HG02763 (cell line): ENCODE data around the gene PCK2.
A peak's percentile ranks its signal among the peaks of the same experiment; 100 is the strongest.

ENCODE experiments used
- ATAC-seq: cut with Tn5 transposase; IDR thresholded peaks from one replicate; pipeline ENCODE4 v1.9.1; 2021; ENCODE audit warnings: mild to moderate bottlenecking, moderate library complexity; ENCODE audit not compliant: unreplicated experiment

Gene PCK2

GRCh38 chr14:24135834-24136683 lies 41.9 kb downstream of the PCK2 start, which contains the start of gene PSME1:
TSS of gene PSME1 (plus strand) at chr14:24136194. CDS start at chr14:24136263, 69 bp downstream.
- ATAC-seq = peak; percentile 85

DNA sequence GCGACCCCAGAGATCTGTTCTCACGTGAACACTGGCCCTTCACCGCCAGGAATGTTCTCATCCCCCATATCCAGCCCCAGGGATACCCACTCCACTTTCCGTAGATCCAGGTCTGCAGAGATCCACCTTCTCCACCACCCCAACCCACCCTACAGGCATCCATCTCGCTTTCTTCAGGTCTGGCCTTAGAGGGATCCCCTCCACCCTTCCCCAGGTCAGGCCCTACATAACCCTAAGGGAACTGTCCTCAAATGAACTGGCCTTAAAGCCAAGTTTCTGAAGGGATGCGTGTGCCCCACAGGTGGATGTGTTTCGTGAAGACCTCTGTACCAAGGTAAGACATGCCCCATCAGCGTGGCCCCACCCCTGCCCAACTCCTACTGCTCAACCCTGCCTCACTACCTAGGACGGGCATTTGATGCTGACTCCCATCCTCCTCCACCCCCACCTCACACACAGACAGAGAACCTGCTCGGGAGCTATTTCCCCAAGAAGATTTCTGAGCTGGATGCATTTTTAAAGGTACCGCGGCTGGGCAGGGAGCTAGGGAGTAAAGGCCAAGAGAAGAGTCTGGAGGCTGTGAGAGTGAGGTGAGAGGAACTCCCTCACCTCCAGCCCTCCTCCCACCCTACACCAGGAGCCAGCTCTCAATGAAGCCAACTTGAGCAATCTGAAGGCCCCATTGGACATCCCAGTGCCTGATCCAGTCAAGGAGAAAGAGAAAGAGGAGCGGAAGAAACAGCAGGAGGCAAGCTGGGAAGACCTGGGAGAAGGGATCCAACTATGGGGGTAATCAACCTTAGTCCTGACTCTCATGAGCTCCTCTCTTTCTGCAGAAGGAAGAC lies 42.8 kb downstream of the PCK2 start:
- ATAC-seq = no peak

DNA sequence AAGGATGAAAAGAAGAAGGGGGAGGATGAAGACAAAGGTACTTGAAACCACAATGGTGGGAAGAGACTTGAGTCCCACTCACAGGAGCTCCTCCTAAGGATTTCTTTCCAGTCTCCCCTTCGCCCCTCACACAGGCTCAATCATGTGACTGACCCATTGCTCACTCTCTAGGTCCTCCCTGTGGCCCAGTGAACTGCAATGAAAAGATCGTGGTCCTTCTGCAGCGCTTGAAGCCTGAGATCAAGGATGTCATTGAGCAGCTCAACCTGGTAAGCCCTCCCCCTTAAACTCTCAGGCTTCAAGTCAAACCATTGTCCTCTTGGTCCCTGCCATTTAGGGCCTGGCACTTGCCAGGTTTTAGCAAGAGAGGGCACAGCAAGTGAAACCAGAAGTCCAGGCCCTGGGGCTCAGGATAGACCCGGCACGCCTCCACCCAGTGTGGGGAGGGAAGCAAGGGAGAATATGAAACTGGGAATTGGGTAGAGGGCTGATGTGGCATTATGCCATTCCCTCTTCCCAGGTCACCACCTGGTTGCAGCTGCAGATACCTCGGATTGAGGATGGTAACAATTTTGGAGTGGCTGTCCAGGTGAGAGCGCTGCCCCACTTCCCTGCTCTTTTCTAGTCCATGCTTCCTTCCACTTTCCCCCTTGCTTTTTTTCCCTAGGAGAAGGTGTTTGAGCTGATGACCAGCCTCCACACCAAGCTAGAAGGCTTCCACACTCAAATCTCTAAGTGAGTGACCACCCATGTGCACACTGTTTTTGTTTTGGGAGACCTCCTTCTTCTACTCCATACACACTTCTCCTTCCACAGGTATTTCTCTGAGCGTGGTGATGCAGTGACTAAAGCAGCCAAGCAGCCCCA lies 43.7 kb downstream of the PCK2 start:
- ATAC-seq = no peak

GRCh38 chr14:24138396-24139271 lies 44.5 kb downstream of the PCK2 start:
- ATAC-seq = no peak

- no peak for ATAC-seq
Observed at GRCh38 chr14:24139272-24139934, 45.3 kb downstream of the PCK2 start.

- peak; percentile 83 for ATAC-seq
Observed at GRCh38 chr14:24141097-24141880, 47.2 kb downstream of the PCK2 start, which contains the start of gene EMC9. TSS of gene EMC9 (minus strand) at chr14:24141591. CDS start at chr14:24141304, 287 bp downstream.

DNA sequence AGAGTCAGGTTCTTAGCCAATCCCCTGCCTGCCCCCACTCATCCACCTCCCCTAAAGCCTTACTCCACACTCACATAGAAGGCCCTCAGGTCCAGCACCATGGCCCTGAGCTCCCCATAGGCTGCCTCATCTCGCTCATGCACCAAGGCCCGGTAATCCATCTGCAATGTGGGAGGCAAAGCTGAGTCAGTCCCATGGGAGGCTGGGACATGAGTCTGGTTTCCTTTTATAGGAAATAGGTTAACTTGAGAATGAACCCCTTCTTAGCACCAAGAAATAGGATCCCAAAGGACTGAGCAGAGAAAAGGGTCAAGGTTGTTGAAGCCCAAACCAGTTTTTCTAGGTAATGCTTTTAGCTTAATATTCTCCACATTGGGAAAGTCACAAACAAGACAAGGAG lies 49.4 kb downstream of the PCK2 start:
- no peak for ATAC-seq

DNA sequence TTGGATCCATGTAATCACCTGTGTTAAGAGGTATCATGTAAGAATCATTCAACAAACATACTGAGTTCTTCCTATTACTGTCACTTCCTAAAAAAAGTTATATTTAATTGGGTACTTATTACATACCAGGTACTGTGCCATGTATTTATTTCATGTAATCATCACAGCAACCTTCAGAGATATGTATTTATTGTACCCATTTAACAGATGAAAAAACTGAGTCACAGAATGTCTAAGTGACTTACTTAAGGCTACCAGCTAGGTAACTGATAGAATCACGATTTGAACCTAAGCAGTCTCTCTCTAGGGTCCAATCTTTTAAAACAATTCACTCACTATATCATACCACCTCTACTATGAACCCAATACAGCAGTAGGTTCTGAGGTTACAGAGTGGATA lies 50.3 kb downstream of the PCK2 start:
- ATAC-seq = no peak

DNA sequence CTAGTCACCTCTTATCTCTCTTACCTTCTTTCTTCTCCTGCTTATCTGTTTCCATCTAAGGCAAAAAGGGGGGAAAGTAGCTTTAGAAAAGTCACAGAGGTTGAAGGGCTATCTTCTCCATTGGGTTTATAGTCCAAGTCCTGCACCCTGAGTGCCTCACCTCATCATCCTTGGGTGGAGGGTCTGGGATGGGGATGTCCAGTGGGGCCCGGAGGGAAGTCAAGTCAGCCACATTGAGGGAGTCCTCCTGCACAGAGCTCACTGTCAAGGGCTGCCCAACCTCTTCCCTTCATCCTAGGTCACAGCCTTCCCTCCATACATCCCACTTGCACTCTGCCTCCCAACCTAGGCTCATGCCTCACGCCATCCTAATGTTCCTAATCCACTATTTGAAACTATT lies 51.1 kb downstream of the PCK2 start:
- ATAC-seq = no peak

GRCh38 chr14:24145690-24146452 lies 51.8 kb downstream of the PCK2 start:
- ATAC-seq = no peak

- ATAC-seq = peak; percentile 62
Observed at GRCh38 chr14:24146453-24146977, 52.4 kb downstream of the PCK2 start, which contains the start of gene PSME2. TSS of gene PSME2 (minus strand) at chr14:24146610. CDS start at chr14:24146581, 29 bp downstream.

DNA sequence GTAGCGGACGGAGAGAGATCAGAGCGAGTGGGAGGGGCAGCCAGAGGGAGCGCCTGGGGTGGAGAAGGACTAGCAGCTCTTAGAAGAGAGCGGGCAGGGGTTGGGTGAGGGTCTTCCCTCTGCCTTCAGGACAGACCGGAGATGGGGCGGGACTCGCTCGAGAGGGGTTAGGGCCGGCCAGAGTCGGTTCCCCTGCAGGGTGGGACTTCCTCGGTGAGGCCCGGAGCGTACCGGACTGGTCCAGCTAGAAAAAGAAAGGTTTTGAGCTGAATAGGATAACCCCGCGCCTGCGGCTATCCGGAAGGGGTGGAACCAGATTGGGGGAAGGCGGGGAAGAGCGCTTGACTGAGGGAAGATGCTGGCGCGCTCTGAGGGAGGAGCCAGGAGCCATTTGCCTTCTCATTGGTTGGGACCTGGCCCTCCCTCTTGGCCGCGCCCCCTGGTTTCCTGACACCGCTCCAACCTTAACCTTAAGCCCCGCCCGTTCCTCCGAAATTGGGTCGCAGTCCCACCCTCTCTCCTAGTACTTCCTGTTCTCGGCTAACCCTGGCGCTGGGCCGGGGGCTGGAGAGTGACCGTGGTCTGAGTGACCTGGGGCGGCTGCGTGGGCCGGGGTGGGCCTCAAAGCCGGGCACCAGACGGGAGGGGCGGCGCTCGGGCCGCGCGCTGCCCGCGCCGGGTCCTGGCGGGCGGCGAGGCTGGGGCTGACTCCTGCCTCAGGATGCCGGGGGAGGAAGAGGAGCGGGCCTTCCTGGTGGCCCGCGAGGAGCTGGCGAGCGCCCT lies 53.1 kb downstream of the PCK2 start, which contains the start of gene RNF31:
Gene RNF31 (plus strand): TSS at position 521 of the 783 bp plus-strand sequence. CDS start 201 bp downstream, at position 722.
- ATAC-seq = peak; percentile 78

GRCh38 chr14:24147761-24148428 lies 53.8 kb downstream of the PCK2 start:
- no peak for ATAC-seq

DNA sequence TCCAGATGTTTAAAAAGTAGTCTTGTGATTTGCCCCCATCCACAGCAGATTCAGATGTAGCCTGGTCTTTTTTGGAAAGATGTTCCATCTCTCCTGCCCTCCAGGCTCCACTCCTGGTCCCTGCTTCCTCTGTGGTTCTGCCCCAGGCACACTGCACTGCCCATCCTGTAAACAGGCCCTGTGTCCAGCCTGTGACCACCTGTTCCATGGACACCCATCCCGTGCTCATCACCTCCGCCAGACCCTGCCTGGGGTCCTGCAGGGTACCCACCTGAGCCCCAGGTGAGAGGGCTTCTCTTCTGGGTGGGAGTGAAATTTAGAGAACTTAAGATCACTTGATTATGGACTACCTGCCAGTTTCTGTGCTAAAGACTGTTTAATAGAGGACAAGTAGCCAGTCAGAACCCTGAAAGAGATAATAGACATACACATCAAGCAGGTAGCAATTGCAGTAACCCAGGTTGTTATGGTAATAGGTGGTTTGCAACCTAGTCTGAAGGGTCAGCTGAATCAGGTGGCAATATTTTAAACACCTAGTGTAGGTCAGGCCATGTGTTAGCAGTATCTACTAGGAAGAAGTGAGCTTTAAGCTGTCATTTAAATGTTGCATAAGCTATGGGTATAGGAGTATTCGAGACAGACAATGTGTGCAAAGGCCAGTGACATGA lies 55.3 kb downstream of the PCK2 start:
- ATAC-seq = no peak

DNA sequence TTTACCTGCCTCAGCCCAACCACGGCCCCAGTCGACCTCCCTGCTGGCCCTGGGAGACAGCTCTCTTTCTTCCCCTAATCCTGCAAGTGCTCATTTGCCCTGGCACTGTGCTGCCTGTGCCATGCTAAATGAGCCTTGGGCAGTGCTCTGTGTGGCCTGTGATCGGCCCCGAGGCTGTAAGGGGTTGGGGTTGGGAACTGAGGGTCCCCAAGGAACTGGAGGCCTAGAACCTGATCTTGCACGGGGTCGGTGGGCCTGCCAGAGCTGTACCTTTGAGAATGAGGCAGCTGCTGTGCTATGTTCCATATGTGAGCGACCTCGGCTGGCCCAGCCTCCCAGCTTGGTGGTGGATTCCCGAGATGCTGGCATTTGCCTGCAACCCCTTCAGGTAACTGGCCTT lies 56.0 kb downstream of the PCK2 start:
- ATAC-seq = no peak
